ENCODE results near the gene USP40.

DNA sequence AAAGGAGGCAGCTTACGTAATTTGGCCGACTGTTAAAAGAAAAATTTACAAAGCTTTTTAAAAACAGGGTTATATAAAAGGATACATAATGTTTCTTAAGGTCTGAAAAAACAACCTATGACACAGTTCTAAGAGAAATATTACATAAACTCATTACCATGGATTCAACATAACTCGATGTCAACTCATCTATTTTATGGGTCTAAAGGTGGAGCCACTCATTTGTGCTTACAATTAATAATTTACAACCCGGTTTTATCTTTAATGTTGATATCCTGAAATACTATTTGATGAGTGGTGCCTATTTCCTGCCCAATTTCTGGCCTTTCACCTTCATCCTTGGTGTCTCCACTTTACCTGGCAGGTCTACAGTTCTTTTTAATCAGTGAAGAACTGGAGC, 15.1 kb downstream of the USP40 start:
- TF ChIP-seq CTCF (optimal IDR thresholded peaks at IDR 0.05 in 1 of 3, IDR thresholded peaks at IDR 0.05 in 1 of 3, conservative IDR thresholded peaks at IDR 0.05 in 1 of 3; ENCODE audit: extremely low read depth in 1 of 3, insufficient read depth in 2 of 3, low read length in 3 of 3) (no peak), EZH2 (IDR thresholded peaks at IDR 0.05; ENCODE audit: low read length) (no peak)

Data from keratinocyte (primary cell).